Bronchial epithelial cell (primary cell): ENCODE measurements around the gene UTP4. TPM values are rescaled to one million over a fixed set of nuclear protein-coding genes. Genes with fewer than 3 reads are reported as not detected.

Experiments used
- DNase-seq: peaks from one replicate; pipeline ENCODE4 v3.0.0-alpha.2; 2010; ENCODE audit warnings: low read depth
- FAIRE-seq: peaks from 2 replicates; lab custom pipeline; 2011; peaks lifted over from hg19 to GRCh38; lab: Jason Lieb, UNC
- H3K27me3 ChIP-seq: 2 replicates; pipeline ENCODE4 v1.5.1; 2011; ENCODE audit warnings: low read length; ENCODE audit not compliant: control insufficient read depth, insufficient read depth
- H3K36me3 ChIP-seq: 2 replicates; pipeline ENCODE4 v1.5.1; 2011; ENCODE audit warnings: low read length; ENCODE audit not compliant: control insufficient read depth, insufficient read depth
- H3K4me3 ChIP-seq: 2 replicates; pipeline ENCODE4 v1.5.1; 2011; ENCODE audit warnings: mild to moderate bottlenecking, low read depth, low read length, control low read depth
- total RNA-seq: library from RNA; depleted of rRNA; stranded (reverse); fragments of >200 nt; gene quantifications from 2 replicates; pipeline ENCODE4 v1.2.1, GENCODE V29; 2014
- TF ChIP-seq, protein P1 (sequence below): IDR thresholded peaks from 2 replicates; pipeline ENCODE4 v1.5.1; 2011; ENCODE audit warnings: mild to moderate bottlenecking, moderate library complexity, low read length, control low read depth, inconsistent platforms; ENCODE audit not compliant: insufficient read depth, severe bottlenecking

UTP4 gene
- total RNA-seq: 12.8 and 21.9 TPM in 2 replicates

- peaks cover 1% of the 10 kb centered on the region for H3K36me3 ChIP-seq
- TF ChIP-seq, protein P1, sequence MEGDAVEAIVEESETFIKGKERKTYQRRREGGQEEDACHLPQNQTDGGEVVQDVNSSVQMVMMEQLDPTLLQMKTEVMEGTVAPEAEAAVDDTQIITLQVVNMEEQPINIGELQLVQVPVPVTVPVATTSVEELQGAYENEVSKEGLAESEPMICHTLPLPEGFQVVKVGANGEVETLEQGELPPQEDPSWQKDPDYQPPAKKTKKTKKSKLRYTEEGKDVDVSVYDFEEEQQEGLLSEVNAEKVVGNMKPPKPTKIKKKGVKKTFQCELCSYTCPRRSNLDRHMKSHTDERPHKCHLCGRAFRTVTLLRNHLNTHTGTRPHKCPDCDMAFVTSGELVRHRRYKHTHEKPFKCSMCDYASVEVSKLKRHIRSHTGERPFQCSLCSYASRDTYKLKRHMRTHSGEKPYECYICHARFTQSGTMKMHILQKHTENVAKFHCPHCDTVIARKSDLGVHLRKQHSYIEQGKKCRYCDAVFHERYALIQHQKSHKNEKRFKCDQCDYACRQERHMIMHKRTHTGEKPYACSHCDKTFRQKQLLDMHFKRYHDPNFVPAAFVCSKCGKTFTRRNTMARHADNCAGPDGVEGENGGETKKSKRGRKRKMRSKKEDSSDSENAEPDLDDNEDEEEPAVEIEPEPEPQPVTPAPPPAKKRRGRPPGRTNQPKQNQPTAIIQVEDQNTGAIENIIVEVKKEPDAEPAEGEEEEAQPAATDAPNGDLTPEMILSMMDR: no peak
- no peaks in the 10 kb centered on the region for H3K27me3 ChIP-seq
- peak within 1 kb of the TSS; percentile 97 for H3K4me3 ChIP-seq
- no peak for FAIRE-seq
- peak; percentile 47 for DNase-seq
Observed at GRCh38 chr16:69132424-69133252, at the start of gene UTP4, which contains the start of gene CHTF8. Gene UTP4 (plus strand): TSS chr16:69132649. CDS start chr16:69133460, 811 bp downstream. Gene CHTF8 (minus strand): TSS chr16:69132588. CDS start chr16:69121458, 11,130 bp downstream.

GRCh38 chr16:69083306-69083941 lies 49.0 kb upstream of the UTP4 start:
- TF ChIP-seq, protein P1: peak; percentile 18
- Histone ChIP-seq H3K36me3 (no peaks in the 10 kb centered on the region), H3K27me3 (no peaks in the 10 kb centered on the region), H3K4me3 (no peak overlapping the region)
- no peak for DNase-seq
- FAIRE-seq: no peak

- DNase-seq (no peak), FAIRE-seq (no peak)
- Histone ChIP-seq H3K27me3 (no peaks in the 10 kb centered on the region), H3K36me3 (no peaks in the 10 kb centered on the region), H3K4me3 (no peak overlapping the region)
- TF ChIP-seq, protein P1: no peak
Observed at GRCh38 chr16:69084289-69084688, 48.2 kb upstream of the UTP4 start.

DNA sequence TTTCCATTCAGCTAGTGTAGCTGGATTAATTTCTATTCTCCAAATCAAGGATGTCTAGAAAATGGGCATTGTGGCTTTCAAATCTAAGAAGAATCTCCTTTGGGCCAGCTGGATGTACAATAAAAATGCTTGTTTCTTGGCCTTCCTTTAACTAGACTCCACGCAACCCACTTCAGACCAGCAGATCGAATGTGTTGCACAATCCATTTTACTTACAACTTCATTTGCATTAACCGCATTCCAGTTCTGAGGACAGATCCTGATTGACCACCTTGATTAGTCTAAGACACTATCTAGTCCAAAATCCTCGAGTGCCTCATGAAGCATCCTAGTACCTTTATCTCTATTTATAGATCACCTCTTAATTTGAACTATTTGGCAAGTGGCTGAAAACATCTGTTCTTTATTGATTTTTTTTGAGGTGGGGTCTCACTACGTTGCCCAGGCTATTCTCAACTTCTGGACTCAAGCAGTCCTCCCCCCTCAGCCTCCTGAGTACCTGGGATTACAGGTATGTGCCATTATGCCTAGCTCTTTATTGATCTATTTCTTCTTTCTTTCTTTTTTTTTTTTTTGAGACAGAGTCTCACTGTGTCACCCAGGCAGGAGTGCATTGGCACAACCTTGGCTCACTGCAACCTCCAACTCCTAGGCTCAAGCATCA lies 47.3 kb upstream of the UTP4 start:
- FAIRE-seq (no peak), DNase-seq (no peak)
- H3K27me3 ChIP-seq: no peaks in the 10 kb centered on the region
- no peak overlapping the region for H3K4me3 ChIP-seq
- no peaks in the 10 kb centered on the region for H3K36me3 ChIP-seq
- TF ChIP-seq, protein P1: no peak

GRCh38 chr16:69087161-69087581 lies 45.3 kb upstream of the UTP4 start:
- FAIRE-seq: no peak
- Histone ChIP-seq H3K36me3 (no peaks in the 10 kb centered on the region), H3K27me3 (no peaks in the 10 kb centered on the region), H3K4me3 (no peak overlapping the region)
- TF ChIP-seq, protein P1: no peak
- no peak for DNase-seq
